Measurements from ENCODE around the gene SLC37A1. TPM values are rescaled to one million over a fixed set of nuclear protein-coding genes. Genes with fewer than 3 reads are reported as not detected.

The SLC37A1 gene
- total RNA-seq, 1 experiment from 2014 or later: 37.7 TPM

DNA sequence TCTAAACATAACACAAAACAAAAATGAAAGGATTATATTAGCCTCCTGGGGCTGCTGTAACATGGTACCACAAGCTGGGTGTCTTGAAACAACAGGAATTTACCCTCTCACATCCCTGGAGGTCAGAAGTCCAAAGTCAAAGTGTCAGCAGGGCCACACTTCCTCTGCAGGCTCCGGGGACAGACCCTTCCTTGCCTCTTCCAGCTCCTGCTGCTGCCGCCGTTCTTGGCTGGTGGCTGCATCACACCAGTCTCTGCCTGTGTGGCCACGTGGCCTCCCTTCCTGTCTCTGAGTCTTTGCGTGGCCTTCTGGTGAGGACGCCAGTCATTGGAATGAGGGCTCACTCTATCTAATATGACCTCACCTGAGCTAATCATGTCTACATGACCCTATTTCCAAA lies 8.2 kb downstream of the SLC37A1 start:
- Histone ChIP-seq H3K79me2 (ENCODE audit: insufficient read depth, low read length) (no peaks in the 10 kb centered on the region), H3K14ac (ENCODE audit: insufficient read depth, low read length) (no peak overlapping the region), H3K9me3 (ENCODE audit: control insufficient read depth, low read depth, low read length) (no peaks in the 10 kb centered on the region), H2BK120ac (ENCODE audit: low read depth, low read length, poor library complexity, severe bottlenecking) (no peak overlapping the region), H2BK12ac (ENCODE audit: insufficient read length, low read depth, low read length) (no peak overlapping the region), H3K56ac (ENCODE audit: insufficient read length, low read depth, low read length) (no peak overlapping the region), H2AFZ (ENCODE audit: low read length) (no peak overlapping the region), H4K20me1 (ENCODE audit: control insufficient read depth, insufficient read depth, insufficient read length) (no peaks in the 10 kb centered on the region), H2BK15ac (ENCODE audit: low read depth, low read length) (no peak overlapping the region), H3K23ac (ENCODE audit: insufficient read length, low read depth, low read length) (no peak overlapping the region), H3K9ac (ENCODE audit: extremely low read depth, insufficient read length, low read length) (no peak overlapping the region), H3T11ph (ENCODE audit: low read length) (no peak overlapping the region), H2BK5ac (ENCODE audit: insufficient read length, low read length) (no peak overlapping the region), H3K4me2 (ENCODE audit: insufficient read depth, insufficient read length, low read length) (no peak overlapping the region), H3K27me3 (ENCODE audit: insufficient read depth, low read length) (no peaks in the 10 kb centered on the region), H2BK20ac (ENCODE audit: low read depth, low read length, poor library complexity, severe bottlenecking) (no peak overlapping the region), H4K91ac (ENCODE audit: insufficient read length, low read depth, low read length) (no peak overlapping the region), H2AK5ac (ENCODE audit: insufficient read length, low read length) (no peak overlapping the region), H3K23me2 (ENCODE audit: insufficient read length, low read depth, low read length, poor library complexity, severe bottlenecking) (no peaks in the 10 kb centered on the region), H3K4me1 (ENCODE audit: insufficient read depth, low read length) (peaks cover 4% of the 10 kb centered on the region; the same call in 1 of the 2 replicates), H3K79me1 (ENCODE audit: insufficient read depth, low read depth, low read length, poor library complexity, severe bottlenecking) (no peaks in the 10 kb centered on the region), H3K27ac (ENCODE audit: insufficient read length, low read depth, low read length) (no peak overlapping the region), H4K5ac (ENCODE audit: insufficient read length, low read depth, low read length) (no peak overlapping the region), H3K4ac (ENCODE audit: low read depth, low read length) (no peak overlapping the region), H3K18ac (ENCODE audit: insufficient read length, low read depth, low read length) (no peak overlapping the region), H4K8ac (replicated peaks; ENCODE audit: insufficient read length, low read depth, low read length) (no peak overlapping the region)
- Mint-ChIP-seq H3K27ac (peak overlapping the region in 1 of 3 experiments; percentile 57; a peak in 1 of 7 replicates), H3K4me1 (peaks cover 49 to 59% of the 10 kb centered on the region in 2 experiments), H3K27me3 (ENCODE audit: low read depth) (no peaks in the 10 kb centered on the region), H3K4me3 (no peak overlapping the region), H3K9me3 (no peaks in the 10 kb centered on the region), H3K36me3 (ENCODE audit: insufficient read depth in 1 of 3, low read depth in 3 of 3) (peaks cover 13 to 73% (median 49%) of the 10 kb centered on the region in 3 experiments; a peak in 6 of 7 replicates)
- TF ChIP-seq, protein P1, sequence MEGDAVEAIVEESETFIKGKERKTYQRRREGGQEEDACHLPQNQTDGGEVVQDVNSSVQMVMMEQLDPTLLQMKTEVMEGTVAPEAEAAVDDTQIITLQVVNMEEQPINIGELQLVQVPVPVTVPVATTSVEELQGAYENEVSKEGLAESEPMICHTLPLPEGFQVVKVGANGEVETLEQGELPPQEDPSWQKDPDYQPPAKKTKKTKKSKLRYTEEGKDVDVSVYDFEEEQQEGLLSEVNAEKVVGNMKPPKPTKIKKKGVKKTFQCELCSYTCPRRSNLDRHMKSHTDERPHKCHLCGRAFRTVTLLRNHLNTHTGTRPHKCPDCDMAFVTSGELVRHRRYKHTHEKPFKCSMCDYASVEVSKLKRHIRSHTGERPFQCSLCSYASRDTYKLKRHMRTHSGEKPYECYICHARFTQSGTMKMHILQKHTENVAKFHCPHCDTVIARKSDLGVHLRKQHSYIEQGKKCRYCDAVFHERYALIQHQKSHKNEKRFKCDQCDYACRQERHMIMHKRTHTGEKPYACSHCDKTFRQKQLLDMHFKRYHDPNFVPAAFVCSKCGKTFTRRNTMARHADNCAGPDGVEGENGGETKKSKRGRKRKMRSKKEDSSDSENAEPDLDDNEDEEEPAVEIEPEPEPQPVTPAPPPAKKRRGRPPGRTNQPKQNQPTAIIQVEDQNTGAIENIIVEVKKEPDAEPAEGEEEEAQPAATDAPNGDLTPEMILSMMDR (conservative IDR thresholded peaks at IDR 0.05): no peak
- DNase-seq: no peak
- no CpG with 5 or more reads among the region's 6 CpGs for WGBS (ENCODE audit: extremely low coverage, insufficient read length, low lambda C conversion rate)
